ENCODE results near the gene ZEB2.

Gene ZEB2

DNA sequence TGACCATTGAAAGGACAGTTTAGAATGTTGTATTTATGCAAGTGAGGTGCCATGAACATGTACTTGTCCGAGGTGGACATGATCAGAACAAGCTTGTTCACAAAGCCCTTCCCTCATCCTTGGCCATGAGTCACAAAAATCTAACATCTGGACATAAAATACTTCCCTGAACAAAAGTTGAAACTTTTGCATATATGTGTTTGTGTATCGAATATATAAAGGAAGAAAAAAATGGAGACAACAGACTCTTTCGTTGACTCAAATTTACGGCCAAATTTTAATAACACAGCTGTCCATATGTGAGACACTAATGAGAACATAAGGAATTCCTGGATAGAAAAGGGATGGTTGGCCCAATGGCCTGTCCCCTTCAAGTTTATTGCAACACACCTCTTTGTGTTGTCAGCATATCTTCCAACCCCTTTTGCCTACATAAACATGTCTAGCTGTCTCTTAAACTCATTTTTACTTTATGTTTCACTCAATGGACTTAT, 19.4 kb upstream of the ZEB2 start:
- Histone ChIP-seq H3K27me3 (ENCODE audit: insufficient read depth, low read length) (no peaks in the 10 kb centered on the region), H2AFZ (ENCODE audit: low read length) (peak overlapping the region; percentile 34), H3K4me2 (ENCODE audit: low read length) (no peak overlapping the region), H3K79me2 (ENCODE audit: insufficient read depth, low read length) (no peaks in the 10 kb centered on the region), H3K27ac (ENCODE audit: low read depth, low read length, poor library complexity, severe bottlenecking) (no peak overlapping the region), H3K9me3 (ENCODE audit: low read length) (no peaks in the 10 kb centered on the region), H3K9ac (ENCODE audit: low read length) (no peak overlapping the region), H3K9me2 (ENCODE audit: low read depth, low read length) (no peaks in the 10 kb centered on the region), H4K20me1 (ENCODE audit: insufficient read depth, low read length) (no peaks in the 10 kb centered on the region), H3K4me1 (ENCODE audit: insufficient read depth, low read length, severe bottlenecking) (no peaks in the 10 kb centered on the region), H3F3A (ENCODE audit: insufficient read depth, low read length) (no peaks in the 10 kb centered on the region), H3K4me3 (ENCODE audit: low read depth, low read length, poor library complexity, severe bottlenecking) (no peak overlapping the region), H3K36me3 (ENCODE audit: insufficient read depth, low read length) (no peaks in the 10 kb centered on the region; the same call in 1 of the 2 replicates)
- TF ChIP-seq, protein P1, sequence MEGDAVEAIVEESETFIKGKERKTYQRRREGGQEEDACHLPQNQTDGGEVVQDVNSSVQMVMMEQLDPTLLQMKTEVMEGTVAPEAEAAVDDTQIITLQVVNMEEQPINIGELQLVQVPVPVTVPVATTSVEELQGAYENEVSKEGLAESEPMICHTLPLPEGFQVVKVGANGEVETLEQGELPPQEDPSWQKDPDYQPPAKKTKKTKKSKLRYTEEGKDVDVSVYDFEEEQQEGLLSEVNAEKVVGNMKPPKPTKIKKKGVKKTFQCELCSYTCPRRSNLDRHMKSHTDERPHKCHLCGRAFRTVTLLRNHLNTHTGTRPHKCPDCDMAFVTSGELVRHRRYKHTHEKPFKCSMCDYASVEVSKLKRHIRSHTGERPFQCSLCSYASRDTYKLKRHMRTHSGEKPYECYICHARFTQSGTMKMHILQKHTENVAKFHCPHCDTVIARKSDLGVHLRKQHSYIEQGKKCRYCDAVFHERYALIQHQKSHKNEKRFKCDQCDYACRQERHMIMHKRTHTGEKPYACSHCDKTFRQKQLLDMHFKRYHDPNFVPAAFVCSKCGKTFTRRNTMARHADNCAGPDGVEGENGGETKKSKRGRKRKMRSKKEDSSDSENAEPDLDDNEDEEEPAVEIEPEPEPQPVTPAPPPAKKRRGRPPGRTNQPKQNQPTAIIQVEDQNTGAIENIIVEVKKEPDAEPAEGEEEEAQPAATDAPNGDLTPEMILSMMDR (IDR thresholded peaks at IDR 0.05; ENCODE audit: low read length): no peak
- no peak for TF ChIP-seq EZH2 (IDR thresholded peaks at IDR 0.05; ENCODE audit: borderline replicate concordance, low read length)

DNA sequence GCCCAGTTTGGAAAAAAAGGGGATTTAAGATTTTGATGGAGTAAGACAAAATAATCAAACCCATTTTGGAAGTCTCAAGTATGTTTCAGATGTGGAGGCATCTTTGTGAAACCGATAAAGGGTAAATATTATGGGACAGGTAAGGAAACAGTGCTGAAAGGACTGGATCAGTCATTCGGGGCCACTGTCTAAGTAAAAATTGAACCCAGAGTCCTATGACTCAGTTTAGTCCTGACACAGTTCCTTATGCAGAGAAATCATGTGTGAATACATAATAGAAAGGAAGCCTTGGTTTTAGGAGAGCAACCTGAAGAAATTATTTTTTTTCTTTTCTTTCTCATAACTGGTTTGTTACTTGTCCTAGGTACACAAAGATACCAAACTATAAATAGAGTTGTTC, 15.4 kb upstream of the ZEB2 start:
- Histone ChIP-seq H3K4me2 (ENCODE audit: low read length) (no peak overlapping the region), H3K4me3 (ENCODE audit: low read depth, low read length, poor library complexity, severe bottlenecking) (no peak overlapping the region), H3K9me3 (ENCODE audit: low read length) (no peaks in the 10 kb centered on the region), H3K9ac (ENCODE audit: low read length) (no peak overlapping the region), H4K20me1 (ENCODE audit: insufficient read depth, low read length) (no peaks in the 10 kb centered on the region), H3K79me2 (ENCODE audit: insufficient read depth, low read length) (no peaks in the 10 kb centered on the region), H3K9me2 (ENCODE audit: low read depth, low read length) (no peaks in the 10 kb centered on the region), H3K27ac (ENCODE audit: low read depth, low read length, poor library complexity, severe bottlenecking) (no peak overlapping the region), H2AFZ (ENCODE audit: low read length) (no peak overlapping the region), H3K36me3 (ENCODE audit: insufficient read depth, low read length) (no peaks in the 10 kb centered on the region), H3K27me3 (ENCODE audit: insufficient read depth, low read length) (no peaks in the 10 kb centered on the region), H3F3A (ENCODE audit: insufficient read depth, low read length) (no peaks in the 10 kb centered on the region), H3K4me1 (ENCODE audit: insufficient read depth, low read length, severe bottlenecking) (peaks cover 7% of the 10 kb centered on the region)
- TF ChIP-seq, protein P1 (IDR thresholded peaks at IDR 0.05; ENCODE audit: low read length): no peak
- no peak for TF ChIP-seq EZH2 (IDR thresholded peaks at IDR 0.05; ENCODE audit: borderline replicate concordance, low read length)

DNA sequence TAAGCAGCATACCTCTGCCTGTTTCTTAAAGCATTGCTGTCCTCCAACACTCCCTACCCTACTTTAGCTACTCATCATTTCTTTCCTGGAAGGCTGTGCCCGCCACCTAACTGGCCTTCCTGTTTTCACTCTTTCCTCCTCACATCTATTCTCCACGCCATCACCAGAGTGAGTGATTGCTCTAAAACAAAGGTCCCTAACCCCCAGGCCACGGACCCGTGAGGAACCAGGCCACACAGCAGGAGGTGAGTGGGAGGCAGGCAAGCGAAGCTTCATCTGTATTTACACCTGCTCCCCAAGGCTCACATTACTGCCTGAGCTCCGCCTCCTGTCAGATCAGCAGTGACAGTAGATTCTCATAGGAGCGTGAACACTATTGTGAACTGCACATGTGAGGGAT, 13.3 kb upstream of the ZEB2 start:
- no peaks in the 10 kb centered on the region for H4K20me1 ChIP-seq (ENCODE audit: insufficient read depth, low read length)
- no peak overlapping the region for H3K9ac ChIP-seq (ENCODE audit: low read length)
- H3K4me3 ChIP-seq (ENCODE audit: low read depth, low read length, poor library complexity, severe bottlenecking): no peak overlapping the region
- no peak overlapping the region for H3K27ac ChIP-seq (ENCODE audit: low read depth, low read length, poor library complexity, severe bottlenecking)
- H3K4me1 ChIP-seq (ENCODE audit: insufficient read depth, low read length, severe bottlenecking): peaks cover 7% of the 10 kb centered on the region
- no peaks in the 10 kb centered on the region for H3K27me3 ChIP-seq (ENCODE audit: insufficient read depth, low read length)
- no peaks in the 10 kb centered on the region for H3F3A ChIP-seq (ENCODE audit: insufficient read depth, low read length)
- no peaks in the 10 kb centered on the region for H3K9me3 ChIP-seq (ENCODE audit: low read length)
- peak overlapping the region; percentile 40; the same call in 1 of the 2 replicates for H2AFZ ChIP-seq (ENCODE audit: low read length)
- H3K36me3 ChIP-seq (ENCODE audit: insufficient read depth, low read length): no peaks in the 10 kb centered on the region
- H3K4me2 ChIP-seq (ENCODE audit: low read length): peak overlapping the region; percentile 11; the same call in 1 of the 2 replicates
- no peaks in the 10 kb centered on the region for H3K79me2 ChIP-seq (ENCODE audit: insufficient read depth, low read length)
- H3K9me2 ChIP-seq (ENCODE audit: low read depth, low read length): no peaks in the 10 kb centered on the region
- no peak for TF ChIP-seq EZH2 (IDR thresholded peaks at IDR 0.05; ENCODE audit: borderline replicate concordance, low read length)
- TF ChIP-seq, protein P1 (IDR thresholded peaks at IDR 0.05; ENCODE audit: low read length): no peak
